H1 (cell line): ENCODE results near the gene ESR1. TPM values are rescaled to one million over a fixed set of nuclear protein-coding genes. Genes with fewer than 3 reads are reported as not detected.

ENCODE experiments used
- CTCF ChIA-PET: fragments of 300-600 bp; sonication (Branson Sonifier 250); formaldehyde crosslinking; loops from one replicate; lab custom pipeline; 2021; ENCODE audit not compliant: partially characterized antibody; lab: Charles Lee
- POLR2A ChIA-PET: fragments of 300-600 bp; sonication (Branson Sonifier 250); formaldehyde crosslinking; loops from one replicate; lab custom pipeline; 2021; ENCODE audit warnings: inconsistent platforms; ENCODE audit not compliant: partially characterized antibody; lab: Charles Lee
- DNase-seq, 2 experiments: peaks; one replicate each; pipeline versions ENCODE4 v3.0.0 to v3.0.0-alpha.2; 2010 to 2022; ENCODE audit warnings: low spot score in 2 of 2, low read depth in 1 of 2, mixed read lengths in 1 of 2
- FAIRE-seq: peaks from 2 replicates; lab custom pipeline; 2011; peaks lifted over from hg19 to GRCh38; lab: Jason Lieb, UNC
- H2AFZ ChIP-seq: 2 replicates; pipeline ENCODE4 v1.8.1; 2012; ENCODE audit warnings: low read length, inconsistent platforms
- H2AK5ac ChIP-seq: 2 replicates; pipeline ENCODE4 v1.6.1; 2013; ENCODE audit warnings: low read depth, low read length
- H2BK120ac ChIP-seq: replicated peaks from 2 replicates; pipeline ENCODE3; 2013; ENCODE audit warnings: low read depth, low read length, inconsistent platforms
- H2BK12ac ChIP-seq: 2 replicates; pipeline ENCODE4 v1.6.1; 2013; ENCODE audit warnings: low read depth, low read length
- H2BK15ac ChIP-seq: 2 replicates; pipeline ENCODE4 v1.6.1; 2013; ENCODE audit warnings: low read length
- H2BK20ac ChIP-seq: 2 replicates; pipeline ENCODE4 v1.6.1; 2013; ENCODE audit warnings: low read length
- H2BK5ac ChIP-seq: 2 replicates; pipeline ENCODE4 v1.6.1; 2013; ENCODE audit warnings: low read depth, low read length
- H3K14ac ChIP-seq: 2 replicates; pipeline ENCODE4 v1.6.1; 2013; ENCODE audit warnings: inconsistent platforms; ENCODE audit not compliant: insufficient read length
- H3K18ac ChIP-seq: 2 replicates; pipeline ENCODE4 v1.6.1; 2013; ENCODE audit warnings: low read length; ENCODE audit errors: extremely low read depth
- H3K23ac ChIP-seq: 2 replicates; pipeline ENCODE4 v1.6.1; 2013; ENCODE audit warnings: inconsistent platforms; ENCODE audit not compliant: insufficient read length
- H3K23me2 ChIP-seq: 2 replicates; pipeline ENCODE4 v1.6.1; 2013; ENCODE audit warnings: low read depth, low read length
- H3K27ac ChIP-seq: 2 replicates; pipeline ENCODE4 v1.6.1; 2011; ENCODE audit warnings: low read depth, low read length, inconsistent platforms
- H3K27me3 ChIP-seq, 4 experiments: replicated peaks in 1 of 4; 1 replicate in 1 of 4; 2 replicates in 3 of 4; pipeline versions ENCODE4 v1.6.1 to v1.8.1; 2011 to 2013; ENCODE audit warnings: low read length in 3 of 4, mild to moderate bottlenecking in 3 of 4, inconsistent platforms in 2 of 4, mixed read lengths in 2 of 4, moderate library complexity in 1 of 4; ENCODE audit not compliant: control insufficient read depth in 3 of 4, insufficient read depth in 3 of 4; ENCODE audit errors: extremely low read depth in 1 of 4
- H3K36me3 ChIP-seq, 4 experiments: 2 replicates each; pipeline versions ENCODE4 v1.6.1 to v1.8.1; 2011 to 2013; ENCODE audit warnings: mild to moderate bottlenecking in 4 of 4, low read length in 3 of 4, moderate library complexity in 2 of 4, control low read depth in 1 of 4, inconsistent platforms in 1 of 4; ENCODE audit not compliant: insufficient read depth in 4 of 4, control insufficient read depth in 2 of 4
- H3K4ac ChIP-seq: replicated peaks from 2 replicates; pipeline ENCODE3; 2013; ENCODE audit warnings: low read length, low read depth, mixed read lengths, inconsistent platforms; ENCODE audit not compliant: insufficient read length
- H3K4me1 ChIP-seq, 4 experiments: replicated peaks in 1 of 4; 1 replicate in 1 of 4; 2 replicates in 3 of 4; pipeline versions ENCODE4 v1.6.1 to v1.8.1; 2011 to 2013; ENCODE audit warnings: low read length in 3 of 4, inconsistent platforms in 2 of 4, mixed read lengths in 1 of 4; ENCODE audit not compliant: insufficient read depth in 4 of 4, control insufficient read depth in 3 of 4
- H3K4me2 ChIP-seq, 2 experiments: 2 replicates each; pipeline versions ENCODE4 v1.6.1 to v1.8.1; 2011 to 2013; ENCODE audit warnings: low read depth in 2 of 2, low read length in 2 of 2, control low read depth in 1 of 2, inconsistent platforms in 1 of 2, mild to moderate bottlenecking in 1 of 2; ENCODE audit not compliant: insufficient read depth in 1 of 2
- H3K4me3 ChIP-seq, 4 experiments: fragments of 200-600, 300-600 bp in 1 of 4; sonication (generic), shearing (Covaris generic), sonication (Bioruptor Twin) in 1 of 4; 2 replicates each; pipeline versions ENCODE4 v1.5.1 to v1.8.1; 2011 to 2016; ENCODE audit warnings: low read length in 4 of 4, low read depth in 3 of 4, control low read depth in 2 of 4, inconsistent platforms in 2 of 4, mild to moderate bottlenecking in 2 of 4, mixed read lengths in 1 of 4, moderate library complexity in 1 of 4; ENCODE audit not compliant: insufficient read depth in 2 of 4; ENCODE audit errors: extremely low read depth in 1 of 4
- H3K56ac ChIP-seq: replicated peaks from 2 replicates; pipeline ENCODE3; 2013; ENCODE audit warnings: low read depth, mild to moderate bottlenecking, mixed read lengths, low read length, inconsistent platforms; ENCODE audit not compliant: insufficient read length
- H3K79me1 ChIP-seq: 2 replicates; pipeline ENCODE4 v1.6.1; 2013; ENCODE audit warnings: low read depth, low read length, control low read depth
- H3K79me2 ChIP-seq, 2 experiments: 2 replicates each; pipeline versions ENCODE4 v1.6.1 to v1.8.1; 2012 to 2013; ENCODE audit warnings: low read length in 2 of 2, mild to moderate bottlenecking in 2 of 2, inconsistent platforms in 1 of 2; ENCODE audit not compliant: insufficient read depth in 2 of 2, control insufficient read depth in 1 of 2
- H3K9ac ChIP-seq, 4 experiments: replicated peaks in 1 of 4; 1 replicate in 1 of 4; 2 replicates in 3 of 4; pipeline versions ENCODE4 v1.6.1 to v1.8.1; 2011 to 2013; ENCODE audit warnings: low read depth in 3 of 4, low read length in 3 of 4, control low read depth in 2 of 4, mild to moderate bottlenecking in 2 of 4, moderate library complexity in 2 of 4, inconsistent platforms in 1 of 4; ENCODE audit errors: extremely low read depth in 1 of 4
- H3K9me3 ChIP-seq, 2 experiments: 2 replicates each; pipeline versions ENCODE4 v1.6.1 to v1.8.1; 2012 to 2013; ENCODE audit warnings: mild to moderate bottlenecking in 2 of 2, moderate library complexity in 2 of 2, control low read depth in 1 of 2, inconsistent platforms in 1 of 2, low read depth in 1 of 2, low read length in 1 of 2, mixed read lengths in 1 of 2; ENCODE audit not compliant: insufficient read depth in 2 of 2
- H4K20me1 ChIP-seq, 2 experiments: replicated peaks in 1 of 2; 2 replicates each; pipeline versions ENCODE3 to v1.8.1; 2011 to 2013; ENCODE audit warnings: inconsistent platforms in 2 of 2, low read length in 2 of 2, mild to moderate bottlenecking in 1 of 2; ENCODE audit not compliant: insufficient read depth in 2 of 2, control insufficient read depth in 1 of 2
- H4K5ac ChIP-seq: 2 replicates; pipeline ENCODE4 v1.6.1; 2013; ENCODE audit warnings: low read length, low read depth, mixed read lengths, inconsistent platforms; ENCODE audit not compliant: insufficient read length
- H4K8ac ChIP-seq: 2 replicates; pipeline ENCODE4 v1.8.0; 2013; ENCODE audit warnings: mild to moderate bottlenecking, moderate library complexity, low read length, inconsistent platforms; ENCODE audit not compliant: insufficient read depth; ENCODE audit errors: extremely low read depth
- H4K91ac ChIP-seq: replicated peaks from 2 replicates; pipeline ENCODE3; 2013; ENCODE audit warnings: low read length, mixed read lengths, inconsistent platforms; ENCODE audit not compliant: insufficient read length
- BCL11A ChIP-seq, 2 experiments: IDR thresholded peaks; one replicate each; pipeline ENCODE4 v1.6.1; 2011; ENCODE audit warnings: low read depth in 2 of 2, low read length in 2 of 2, mild to moderate bottlenecking in 2 of 2
- EGR1 ChIP-seq: IDR thresholded peaks from 2 replicates; pipeline ENCODE4 v1.6.1; 2011; ENCODE audit warnings: low read depth, low read length, borderline replicate concordance
- EP300 ChIP-seq, 2 experiments: IDR thresholded peaks; 1 replicate in 1 of 2; 2 replicates in 1 of 2; pipeline ENCODE4 v1.6.1; 2011 to 2012; ENCODE audit warnings: low read depth in 2 of 2, low read length in 2 of 2, mild to moderate bottlenecking in 2 of 2, borderline replicate concordance in 1 of 2, inconsistent platforms in 1 of 2, moderate library complexity in 1 of 2
- TAF7 ChIP-seq: optimal IDR thresholded peaks from 2 replicates; pipeline ENCODE3; 2011; ENCODE audit warnings: low read depth, mild to moderate bottlenecking, inconsistent platforms, low read length, moderate library complexity, borderline replicate concordance
- YY1 ChIP-seq: IDR thresholded peaks from 2 replicates; pipeline ENCODE4 v1.6.1; 2011; ENCODE audit warnings: low read depth, mild to moderate bottlenecking, low read length
- polyA plus RNA-seq, 7 experiments: library from polyadenylated mRNA; depleted of rRNA in 3 of 7; stranded (reverse) in 5 of 7; unstranded in 2 of 7; fragments of >200 nt in 5 of 7; fragments of 200-250 nt in 2 of 7; gene quantifications; 1 replicate in 5 of 7; 2 replicates in 1 of 7; 4 replicates in 1 of 7; pipeline versions ENCODE4 v1.2.1 to v1.2.3, GENCODE V29; 2011 to 2013; ENCODE audit warnings: missing spikeins in 2 of 7, mixed read lengths in 2 of 7
- total RNA-seq: library from RNA; stranded (reverse); fragmentation: NEBNext Ultra II Directional; extraction: Animal tissue kit (Norgen Biotek cat#: 25700); gene quantifications from 2 replicates; pipeline ENCODE4 v1.2.1, GENCODE V29; 2021

The ESR1 gene
- total and polyA plus RNA-seq, 2 of the 8 experiments (the other 6 are each of a cell fraction or from before 2014, with no cell fraction given), result 0.03 to 0.17 TPM

DNA sequence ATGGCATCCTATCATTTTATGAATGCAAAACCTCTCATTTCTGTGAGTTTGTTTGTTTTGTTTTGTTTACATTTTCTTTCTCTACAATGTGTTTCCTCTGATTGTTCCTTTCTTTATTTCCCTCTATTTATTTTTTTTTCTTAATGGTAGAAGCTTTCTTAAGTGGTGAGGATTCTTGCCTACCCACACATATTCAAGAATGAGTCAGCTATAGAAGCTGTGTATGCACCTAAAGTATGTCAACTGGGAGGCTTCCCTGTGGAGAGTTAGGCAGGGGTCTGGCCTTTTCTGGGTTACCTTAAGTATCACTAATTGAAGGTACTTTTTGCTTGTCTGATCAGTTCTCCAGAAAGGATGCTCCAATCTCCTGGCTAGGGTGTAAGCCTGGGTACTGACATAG is 354.0 kb downstream of the ESR1 start:
- CTCF ChIA-PET, result interaction anchor here (0.6 to 1.3 kb wide), 3 partner anchors 10 to 395 kb away, joined by 3 to 4 read pairs (median 3); no protein-coding TSS in a partner anchor
- Histone ChIP-seq H3K18ac (no peak overlapping the region), H4K8ac (no peak overlapping the region), H3K27me3 (no peaks in the 10 kb centered on the region), H3K4me3 (no peak overlapping the region), H2BK5ac (no peak overlapping the region), H3K14ac (no peak overlapping the region), H3K79me2 (no peaks in the 10 kb centered on the region), H2BK20ac (no peak overlapping the region), H3K9ac (no peak overlapping the region), H2AFZ (no peak overlapping the region), H3K9me3 (no peaks in the 10 kb centered on the region), H3K4ac (no peak overlapping the region), H3K23me2 (no peaks in the 10 kb centered on the region), H4K5ac (no peak overlapping the region), H3K56ac (no peak overlapping the region), H3K4me1 (peaks cover 0 to 5% (median under 1%) of the 10 kb centered on the region in 4 experiments; a peak in 2 of 7 replicates), H4K91ac (no peak overlapping the region), H2BK15ac (no peak overlapping the region), H4K20me1 (no peaks in the 10 kb centered on the region), H2AK5ac (no peak overlapping the region), H3K27ac (no peak overlapping the region), H3K4me2 (no peak overlapping the region), H2BK12ac (no peak overlapping the region), H3K23ac (no peak overlapping the region), H3K36me3 (no peaks in the 10 kb centered on the region), H2BK120ac (no peak overlapping the region), H3K79me1 (no peaks in the 10 kb centered on the region)
- DNase-seq (no peak), FAIRE-seq (no peak)
- POLR2A ChIA-PET, result no interaction called here
- TF ChIP-seq EP300 (IDR thresholded peaks at IDR 0.05; ENCODE audit: borderline replicate concordance in 1 of 2, low read depth in 2 of 2, low read length in 2 of 2) (no peak), YY1 (no peak), EGR1 (no peak), TAF7 (no peak), BCL11A (IDR thresholded peaks at IDR 0.05; ENCODE audit: low read depth in 2 of 2, low read length in 2 of 2) (no peak)
